Esophagus muscularis mucosa (tissue), 4 donors: ENCODE data around the gene GBF1.
"Not testable (repeated sequence)": the region's sequence is repeated elsewhere in the genome, so short reads cannot be mapped to it uniquely, and the experiment has no call there.

Experiments
- CTCF ChIP-seq, 3 experiments: fragments of 200-600 bp in 2 of 3; fragments of 450-650 bp in 1 of 3; sonication (generic) in 2 of 3; IDR thresholded peaks; one replicate each; pipeline ENCODE4 v1.5.1; 2017 to 2019; ENCODE audit warnings: antibody characterized with exemption in 3 of 3, mild to moderate bottlenecking in 2 of 3, moderate library complexity in 1 of 3
- EP300 ChIP-seq: sonication (generic); formaldehyde crosslinking; IDR thresholded peaks from one replicate; pipeline ENCODE4 v1.6.1; 2017; ENCODE audit warnings: antibody characterized with exemption
- POLR2A ChIP-seq: fragments of 450-650 bp; IDR thresholded peaks from one replicate; pipeline ENCODE4 v1.6.1; 2017; ENCODE audit warnings: antibody characterized with exemption, moderate library complexity, mild to moderate bottlenecking, low read depth
- POLR2AphosphoS5 ChIP-seq, 2 donors: sonication (generic); formaldehyde crosslinking; IDR thresholded peaks; one replicate each; pipeline ENCODE4 v1.6.1; 2017; ENCODE audit warnings: antibody characterized with exemption in 2 of 2

- TF ChIP-seq CTCF (IDR thresholded peaks at IDR 0.05); POLR2A; EP300; POLR2AphosphoS5 (IDR thresholded peaks at IDR 0.05): not testable (repeated sequence)
These were observed 7.2 kb downstream of the GBF1 start for GRCh38 chr10:102252508-102252907.
